ENCODE measurements around the gene STXBP5. TPM values are rescaled to one million over a fixed set of nuclear protein-coding genes. Genes with fewer than 3 reads are reported as not detected.

The STXBP5 gene
- total RNA-seq, 4 donors from 2014 or later = 25.6 to 40.0 (median 30.4) TPM

GRCh38 chr6:147345902-147346301 lies 141.7 kb downstream of the STXBP5 start:
- H3K27ac ChIP-seq = no peak overlapping the region
- intact Hi-C loops (cut with DNase I) = no loop called here
- no peak for TF ChIP-seq POLR2A (IDR thresholded peaks at IDR 0.05)
- H3K27me3 ChIP-seq = no peaks in the 10 kb centered on the region
- 83 to 89% methylated on average over 2 of the region's 2 CpGs for WGBS, 2 donors
- H3K4me1 ChIP-seq = no peaks in the 10 kb centered on the region
- H3K9me3 ChIP-seq = no peaks in the 10 kb centered on the region
- no peak overlapping the region for H3K4me3 ChIP-seq
- H3K36me3 ChIP-seq = peaks cover 0 to 22% (median 0%) of the 10 kb centered on the region in 3 donors
- no peak for DNase-seq

GRCh38 chr6:147347179-147347881 lies 143.1 kb downstream of the STXBP5 start:
- WGBS, 2 donors = 91 to 98% methylated on average over 2 of the region's 2 CpGs
- H3K27ac ChIP-seq = no peak overlapping the region
- DNase-seq = no peak
- no peak for TF ChIP-seq CTCF (IDR thresholded peaks at IDR 0.05)
- no peak for TF ChIP-seq POLR2A (IDR thresholded peaks at IDR 0.05)
- peaks cover 0 to 13% (median 0%) of the 10 kb centered on the region in 3 donors for H3K36me3 ChIP-seq
- no peaks in the 10 kb centered on the region for H3K4me1 ChIP-seq
- no peaks in the 10 kb centered on the region for H3K9me3 ChIP-seq
- H3K4me3 ChIP-seq = no peak overlapping the region
- intact Hi-C loops (cut with DNase I) = no loop called here
- H3K27me3 ChIP-seq = no peaks in the 10 kb centered on the region

- Histone ChIP-seq H3K4me1 (no peaks in the 10 kb centered on the region), H3K9me3 (no peaks in the 10 kb centered on the region), H3K27ac (no peak overlapping the region), H3K27me3 (no peaks in the 10 kb centered on the region), H3K4me3 (no peak overlapping the region), H3K36me3 (peaks cover 0 to 13% (median 0%) of the 10 kb centered on the region in 3 donors)
- TF ChIP-seq CTCF (IDR thresholded peaks at IDR 0.05) (no peak), POLR2A (IDR thresholded peaks at IDR 0.05) (no peak)
- no peak for DNase-seq
- intact Hi-C loops (cut with DNase I) = no loop called here
- 93 to 100% methylated on average over 1 of the region's 1 CpG for WGBS, 2 donors
These were observed 143.8 kb downstream of the STXBP5 start for GRCh38 chr6:147347882-147348575.

GRCh38 chr6:147361311-147361981 lies 157.2 kb downstream of the STXBP5 start:
- no peak overlapping the region for H3K27ac ChIP-seq

GRCh38 chr6:147366290-147366689 lies 162.1 kb downstream of the STXBP5 start:
- DNase-seq = no peak
- Histone ChIP-seq H3K4me3 (no peak overlapping the region), H3K36me3 (peaks cover 0 to 59% (median 6%) of the 10 kb centered on the region in 3 donors), H3K9me3 (no peaks in the 10 kb centered on the region), H3K4me1 (no peaks in the 10 kb centered on the region), H3K27me3 (no peaks in the 10 kb centered on the region), H3K27ac (no peak overlapping the region)
- intact Hi-C loops (cut with DNase I) = no loop called here
- no peak for TF ChIP-seq POLR2A (IDR thresholded peaks at IDR 0.05)
- TF ChIP-seq CTCF (IDR thresholded peaks at IDR 0.05) = no peak

More at GRCh38 chr6:147361311-147361981, 157.2 kb downstream of the STXBP5 start:
- H3K9me3 ChIP-seq = no peaks in the 10 kb centered on the region
- H3K27me3 ChIP-seq = no peaks in the 10 kb centered on the region
- no peak for TF ChIP-seq CTCF (IDR thresholded peaks at IDR 0.05)
- no peak for TF ChIP-seq POLR2A (IDR thresholded peaks at IDR 0.05)
- intact Hi-C loops (cut with DNase I) = no loop called here
- no peaks in the 10 kb centered on the region for H3K4me1 ChIP-seq
- DNase-seq = no peak
- WGBS, 2 donors = 89 to 93% methylated on average over 5 of the region's 5 CpGs
- H3K4me3 ChIP-seq = no peak overlapping the region
- H3K36me3 ChIP-seq = peaks cover 0 to 84% (median 6%) of the 10 kb centered on the region in 3 donors

All from esophagus squamous epithelium (tissue), 5 donors.